GM12878 (cell line): Measurements from ENCODE around the gene EYA2.

Experiments used
- ESRRA ChIP-seq: IDR thresholded peaks from 2 replicates; pipeline ENCODE4 v1.6.1; 2012; ENCODE audit warnings: mild to moderate bottlenecking, low read length, improper control_type of control experiment
- EZH2 ChIP-seq: IDR thresholded peaks from 2 replicates; pipeline ENCODE4 v1.6.1; 2012; ENCODE audit warnings: low read depth, mild to moderate bottlenecking, control low read depth, inconsistent platforms, low read length, borderline replicate concordance; ENCODE audit not compliant: control insufficient read depth
- FOXK2 ChIP-seq: fragments of 450-650 bp; IDR thresholded peaks from 2 replicates; pipeline ENCODE4 v1.6.1; 2017; ENCODE audit warnings: mild to moderate bottlenecking, moderate library complexity
- JUND ChIP-seq: IDR thresholded peaks from 2 replicates; pipeline ENCODE4 v1.6.1; 2012; ENCODE audit warnings: low read depth, mild to moderate bottlenecking, low read length, improper control_type of control experiment, moderate library complexity
- MYC ChIP-seq: IDR thresholded peaks from 2 replicates; pipeline ENCODE4 v1.6.1; 2011; ENCODE audit warnings: mild to moderate bottlenecking, low read length, moderate library complexity, inconsistent platforms; ENCODE audit not compliant: insufficient read depth, insufficient replicate concordance, insufficient read length, severe bottlenecking
- POLR2AphosphoS2 ChIP-seq: IDR thresholded peaks from 2 replicates; pipeline ENCODE4 v1.6.1; 2011; ENCODE audit warnings: low read depth, mild to moderate bottlenecking, low read length, improper control_type of control experiment, moderate library complexity
- POLR2AphosphoS5 ChIP-seq: IDR thresholded peaks from 2 replicates; pipeline ENCODE4 v1.6.1; 2011; ENCODE audit warnings: mild to moderate bottlenecking, low read length, inconsistent platforms
- SPI1 ChIP-seq: IDR thresholded peaks from 2 replicates; pipeline ENCODE4 v1.6.1; 2011; ENCODE audit warnings: low read depth, mild to moderate bottlenecking, low read length, moderate library complexity, borderline replicate concordance; ENCODE audit not compliant: insufficient read depth
- TF ChIP-seq, protein P1 (sequence below), 3 experiments: IDR thresholded peaks in 2 of 3; conservative IDR thresholded peaks in 1 of 3; 2 replicates each; pipeline ENCODE4 v1.5.1; 2011; ENCODE audit warnings: low read depth in 3 of 3, low read length in 3 of 3, mild to moderate bottlenecking in 3 of 3, control low read depth in 2 of 3, moderate library complexity in 2 of 3, inconsistent platforms in 1 of 3, mixed read lengths in 1 of 3; ENCODE audit not compliant: control insufficient read depth in 2 of 3, insufficient read depth in 1 of 3; ENCODE audit errors: extremely low read depth in 1 of 3
- TF ChIP-seq, protein P2 (sequence below): fragments of 450-650 bp; IDR thresholded peaks from 2 replicates; pipeline ENCODE4 v1.6.1; 2016; ENCODE audit warnings: mild to moderate bottlenecking, moderate library complexity, borderline replicate concordance
- TF ChIP-seq, protein P3 (sequence below): IDR thresholded peaks from 2 replicates; pipeline ENCODE4 v1.6.1; 2012; ENCODE audit warnings: low read depth, low read length, improper control_type of control experiment

DNA sequence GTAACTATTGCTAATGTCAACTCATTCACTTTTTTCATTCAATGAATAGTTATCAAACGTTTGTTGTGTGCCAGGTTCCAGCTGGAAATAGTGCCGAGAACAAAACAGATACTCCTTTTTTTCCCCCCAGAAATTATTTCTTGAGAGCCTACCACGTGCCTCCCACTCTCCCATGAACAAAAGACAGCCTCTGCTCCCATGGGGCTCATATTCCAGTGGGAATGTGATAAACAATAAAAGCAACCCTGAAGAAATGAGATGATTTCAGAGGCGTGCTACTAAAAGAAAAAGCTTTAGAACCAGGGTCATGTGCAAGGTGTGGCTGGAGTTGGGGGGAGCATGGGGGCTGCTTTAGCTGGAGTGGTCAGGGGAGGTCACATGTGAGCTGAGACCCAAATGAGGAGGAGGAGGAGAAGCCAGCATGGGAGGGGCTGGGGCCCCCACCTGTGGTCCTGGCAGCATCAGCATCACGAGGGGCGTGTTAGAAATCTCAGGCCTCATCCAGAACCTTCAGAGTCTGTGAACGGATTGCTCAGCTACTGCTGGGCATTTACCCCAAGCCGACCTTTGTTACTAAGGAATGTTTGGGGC is 157.4 kb downstream of the EYA2 start:
- TF ChIP-seq POLR2AphosphoS2 (no peak), POLR2AphosphoS5 (no peak), ESRRA (no peak), MYC (no peak), FOXK2 (no peak), JUND (no peak), SPI1 (no peak), EZH2 (no peak)
- TF ChIP-seq, protein P1, sequence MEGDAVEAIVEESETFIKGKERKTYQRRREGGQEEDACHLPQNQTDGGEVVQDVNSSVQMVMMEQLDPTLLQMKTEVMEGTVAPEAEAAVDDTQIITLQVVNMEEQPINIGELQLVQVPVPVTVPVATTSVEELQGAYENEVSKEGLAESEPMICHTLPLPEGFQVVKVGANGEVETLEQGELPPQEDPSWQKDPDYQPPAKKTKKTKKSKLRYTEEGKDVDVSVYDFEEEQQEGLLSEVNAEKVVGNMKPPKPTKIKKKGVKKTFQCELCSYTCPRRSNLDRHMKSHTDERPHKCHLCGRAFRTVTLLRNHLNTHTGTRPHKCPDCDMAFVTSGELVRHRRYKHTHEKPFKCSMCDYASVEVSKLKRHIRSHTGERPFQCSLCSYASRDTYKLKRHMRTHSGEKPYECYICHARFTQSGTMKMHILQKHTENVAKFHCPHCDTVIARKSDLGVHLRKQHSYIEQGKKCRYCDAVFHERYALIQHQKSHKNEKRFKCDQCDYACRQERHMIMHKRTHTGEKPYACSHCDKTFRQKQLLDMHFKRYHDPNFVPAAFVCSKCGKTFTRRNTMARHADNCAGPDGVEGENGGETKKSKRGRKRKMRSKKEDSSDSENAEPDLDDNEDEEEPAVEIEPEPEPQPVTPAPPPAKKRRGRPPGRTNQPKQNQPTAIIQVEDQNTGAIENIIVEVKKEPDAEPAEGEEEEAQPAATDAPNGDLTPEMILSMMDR (IDR thresholded peaks at IDR 0.05 in 2 of 3, conservative IDR thresholded peaks at IDR 0.05 in 1 of 3; ENCODE audit: control insufficient read depth in 2 of 3, extremely low read depth in 1 of 3, insufficient read depth in 1 of 3, low read depth in 3 of 3, low read length in 3 of 3), result no peak
- TF ChIP-seq, protein P2, sequence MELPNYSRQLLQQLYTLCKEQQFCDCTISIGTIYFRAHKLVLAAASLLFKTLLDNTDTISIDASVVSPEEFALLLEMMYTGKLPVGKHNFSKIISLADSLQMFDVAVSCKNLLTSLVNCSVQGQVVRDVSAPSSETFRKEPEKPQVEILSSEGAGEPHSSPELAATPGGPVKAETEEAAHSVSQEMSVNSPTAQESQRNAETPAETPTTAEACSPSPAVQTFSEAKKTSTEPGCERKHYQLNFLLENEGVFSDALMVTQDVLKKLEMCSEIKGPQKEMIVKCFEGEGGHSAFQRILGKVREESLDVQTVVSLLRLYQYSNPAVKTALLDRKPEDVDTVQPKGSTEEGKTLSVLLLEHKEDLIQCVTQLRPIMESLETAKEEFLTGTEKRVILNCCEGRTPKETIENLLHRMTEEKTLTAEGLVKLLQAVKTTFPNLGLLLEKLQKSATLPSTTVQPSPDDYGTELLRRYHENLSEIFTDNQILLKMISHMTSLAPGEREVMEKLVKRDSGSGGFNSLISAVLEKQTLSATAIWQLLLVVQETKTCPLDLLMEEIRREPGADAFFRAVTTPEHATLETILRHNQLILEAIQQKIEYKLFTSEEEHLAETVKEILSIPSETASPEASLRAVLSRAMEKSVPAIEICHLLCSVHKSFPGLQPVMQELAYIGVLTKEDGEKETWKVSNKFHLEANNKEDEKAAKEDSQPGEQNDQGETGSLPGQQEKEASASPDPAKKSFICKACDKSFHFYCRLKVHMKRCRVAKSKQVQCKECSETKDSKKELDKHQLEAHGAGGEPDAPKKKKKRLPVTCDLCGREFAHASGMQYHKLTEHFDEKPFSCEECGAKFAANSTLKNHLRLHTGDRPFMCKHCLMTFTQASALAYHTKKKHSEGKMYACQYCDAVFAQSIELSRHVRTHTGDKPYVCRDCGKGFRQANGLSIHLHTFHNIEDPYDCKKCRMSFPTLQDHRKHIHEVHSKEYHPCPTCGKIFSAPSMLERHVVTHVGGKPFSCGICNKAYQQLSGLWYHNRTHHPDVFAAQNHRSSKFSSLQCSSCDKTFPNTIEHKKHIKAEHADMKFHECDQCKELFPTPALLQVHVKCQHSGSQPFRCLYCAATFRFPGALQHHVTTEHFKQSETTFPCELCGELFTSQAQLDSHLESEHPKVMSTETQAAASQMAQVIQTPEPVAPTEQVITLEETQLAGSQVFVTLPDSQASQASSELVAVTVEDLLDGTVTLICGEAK, result no peak
- TF ChIP-seq, protein P3, sequence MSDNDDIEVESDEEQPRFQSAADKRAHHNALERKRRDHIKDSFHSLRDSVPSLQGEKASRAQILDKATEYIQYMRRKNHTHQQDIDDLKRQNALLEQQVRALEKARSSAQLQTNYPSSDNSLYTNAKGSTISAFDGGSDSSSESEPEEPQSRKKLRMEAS, result no peak
